ENCODE results near the gene ASCL3.

DNA sequence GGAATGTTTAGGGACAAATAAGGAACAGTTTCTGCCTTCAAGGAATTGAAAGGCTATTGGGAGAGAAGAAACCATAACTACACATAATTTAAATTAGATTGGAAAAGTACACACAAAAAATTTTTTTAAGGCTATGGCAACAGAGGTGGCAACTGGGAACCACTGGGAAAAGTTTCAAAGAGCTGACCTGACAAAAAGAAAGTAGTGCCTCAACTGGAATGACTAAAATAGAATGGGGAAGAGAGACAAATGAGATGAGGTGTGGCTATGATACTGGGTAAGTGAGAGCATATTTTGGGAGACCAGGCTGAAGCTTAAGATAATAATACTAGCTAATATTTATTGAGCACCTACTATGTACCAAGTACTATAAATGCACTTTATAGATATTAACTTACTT lies 34.7 kb downstream of the ASCL3 start:
- TF ChIP-seq YY1 (IDR thresholded peaks at IDR 0.05; ENCODE audit: insufficient read depth, insufficient read length) = no peak
- TF ChIP-seq ZNF274 (IDR thresholded peaks at IDR 0.05; ENCODE audit: low read depth, low read length) = no peak
